HG03460 (cell line): Measurements from ENCODE around the gene TM4SF1.

Experiments
- ATAC-seq: cut with Tn5 transposase; IDR thresholded peaks from one replicate; pipeline ENCODE4 v1.9.1; 2021; ENCODE audit not compliant: unreplicated experiment

TM4SF1 gene

GRCh38 chr3:149375501-149376196, 1.8 kb downstream of the TM4SF1 start:
- no peak for ATAC-seq

- no peak for ATAC-seq
Observed at GRCh38 chr3:149374793-149375500, 2.5 kb downstream of the TM4SF1 start.

GRCh38 chr3:149374391-149374790, 3.1 kb downstream of the TM4SF1 start:
- ATAC-seq = no peak

DNA sequence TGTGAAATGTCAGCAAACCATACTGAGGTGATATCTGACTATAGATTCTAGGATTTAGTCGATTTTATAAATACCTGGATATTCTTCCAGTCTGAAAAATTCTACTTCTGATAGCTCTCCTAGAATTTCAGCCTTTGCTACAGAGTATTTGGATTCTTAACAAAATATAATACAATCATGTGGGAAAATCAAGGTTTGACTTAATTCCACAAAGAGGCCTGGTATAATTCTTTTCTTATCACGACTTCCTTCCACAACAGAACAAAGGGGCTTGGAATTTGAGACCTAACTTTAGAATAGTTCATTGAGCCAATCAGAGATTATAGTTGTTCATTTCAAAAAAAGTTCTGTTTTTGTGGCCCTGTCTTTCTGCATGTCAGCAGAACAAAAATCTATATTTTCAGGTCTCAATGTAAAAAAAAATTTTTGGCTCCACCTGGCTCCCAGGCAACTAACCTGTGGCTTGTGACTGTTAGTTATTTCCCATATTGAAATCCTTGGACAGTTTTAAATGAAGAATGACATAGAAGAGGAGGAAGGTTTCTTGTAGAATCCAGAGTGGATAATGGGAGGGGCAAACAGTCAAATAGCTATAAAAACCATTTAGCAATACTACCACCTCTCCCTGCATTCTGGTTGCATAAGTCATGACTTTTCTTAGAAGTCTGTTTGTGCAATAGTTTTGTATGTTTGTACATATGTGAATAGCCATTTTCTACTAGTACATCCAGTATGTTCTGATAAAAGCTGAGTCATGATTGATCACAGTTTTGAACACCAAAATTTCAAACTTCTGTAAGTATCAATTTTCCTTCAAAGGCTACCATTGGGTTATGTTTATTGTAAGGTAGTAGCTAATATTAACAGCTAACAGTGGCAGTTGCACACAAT, 4.0 kb downstream of the TM4SF1 start:
- ATAC-seq = no peak

DNA sequence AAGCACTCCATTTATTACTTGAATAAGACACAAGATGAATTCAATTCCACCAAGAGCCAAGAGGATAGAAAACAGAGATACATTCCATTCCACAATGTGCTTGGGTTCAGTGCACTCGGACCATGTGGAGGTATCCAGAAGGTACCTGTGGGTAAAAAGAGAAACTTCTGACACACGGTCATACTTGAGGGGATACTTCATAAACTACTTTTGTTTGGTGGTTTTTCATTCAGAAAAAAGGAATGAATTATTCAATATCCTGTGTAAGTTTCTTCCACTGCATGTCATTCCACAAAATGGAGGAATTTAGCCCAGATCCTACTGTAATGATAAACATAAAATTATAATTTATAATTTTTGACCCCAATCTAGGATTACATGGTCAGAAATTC, 5.7 kb downstream of the TM4SF1 start:
- no peak for ATAC-seq

DNA sequence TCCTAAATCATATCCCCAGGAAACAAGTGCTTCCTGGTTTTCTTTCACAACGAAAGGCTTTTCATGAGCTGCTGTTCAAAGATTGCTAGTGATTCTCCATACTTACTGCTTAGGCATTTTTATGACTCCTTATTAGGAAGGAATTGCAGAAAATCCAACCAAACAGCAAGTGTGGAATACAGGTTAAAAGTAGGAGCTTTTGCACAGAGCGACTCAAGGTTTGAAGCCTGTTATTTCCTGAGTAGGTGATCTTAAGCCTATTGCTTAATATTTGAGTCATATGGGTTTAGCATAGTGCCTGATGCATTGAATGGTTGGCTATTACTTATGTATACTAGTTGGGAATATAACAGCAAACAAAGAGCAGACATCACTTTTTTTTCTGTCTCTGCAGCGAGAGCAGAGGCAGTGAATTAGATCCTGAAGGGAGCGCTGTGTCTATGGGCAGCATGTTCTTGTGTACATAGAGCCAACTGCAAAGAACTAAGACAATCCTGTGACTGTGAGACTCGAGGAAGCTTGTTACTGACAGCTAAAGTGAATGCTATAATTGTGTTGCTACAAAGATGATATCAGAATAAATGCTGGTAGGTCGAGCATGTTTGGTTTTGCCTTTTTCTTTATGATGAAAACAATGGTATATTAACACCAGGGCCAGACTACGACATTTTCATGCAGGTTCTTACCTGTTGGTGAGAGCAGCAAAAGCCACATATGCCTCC, 6.3 kb downstream of the TM4SF1 start:
- no peak for ATAC-seq

- no peak for ATAC-seq
Observed at GRCh38 chr3:149369991-149370866, 7.2 kb downstream of the TM4SF1 start.

DNA sequence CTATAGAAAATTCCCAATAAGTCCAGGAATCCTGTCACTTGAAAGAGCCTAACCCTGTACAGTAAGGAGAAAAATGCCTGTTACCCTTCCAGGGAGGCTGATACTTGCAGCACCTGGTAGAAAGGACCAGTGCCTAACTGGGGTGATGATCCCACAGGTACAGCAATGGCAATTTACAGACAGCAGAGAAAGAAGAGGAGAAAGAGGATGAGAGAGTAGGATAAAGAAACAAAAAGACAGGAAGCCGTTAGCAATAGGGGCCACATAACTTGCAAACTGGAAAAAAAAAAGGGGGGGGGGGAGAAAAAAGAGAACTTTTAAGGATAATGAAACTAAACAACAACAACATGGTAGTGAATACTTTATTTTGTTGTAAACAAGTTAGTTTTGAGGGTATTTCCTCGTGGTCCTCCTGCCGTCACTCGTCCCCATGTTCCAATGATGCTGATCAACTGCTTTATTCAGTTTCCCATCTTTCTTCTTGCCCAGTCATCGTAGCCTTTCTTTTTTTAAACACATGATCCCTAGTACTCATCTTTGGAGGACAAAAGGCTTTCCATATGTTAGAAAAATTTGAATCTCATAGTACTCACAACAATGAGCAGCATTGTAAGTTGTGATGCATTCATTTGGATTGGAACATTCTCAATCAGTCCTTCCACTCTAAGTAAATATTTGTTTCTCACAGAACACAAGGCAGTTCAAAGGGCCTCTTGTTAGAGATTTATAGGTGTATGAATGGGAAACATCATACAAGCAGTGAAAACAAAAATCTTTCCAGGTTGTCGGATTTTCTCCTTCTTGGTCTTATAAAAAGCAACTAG, 8.6 kb downstream of the TM4SF1 start:
- ATAC-seq = no peak

- no peak for ATAC-seq
Observed at GRCh38 chr3:149368201-149368673, 9.2 kb downstream of the TM4SF1 start.

GRCh38 chr3:149366941-149367840, 10.3 kb downstream of the TM4SF1 start:
- ATAC-seq = no peak

- ATAC-seq = no peak
Observed at GRCh38 chr3:149366031-149366430, 11.4 kb downstream of the TM4SF1 start.

- no peak for ATAC-seq
Observed at GRCh38 chr3:149364624-149365023, 12.8 kb downstream of the TM4SF1 start.

- no peak for ATAC-seq
Observed at GRCh38 chr3:149363053-149363452, 14.4 kb downstream of the TM4SF1 start.

- no peak for ATAC-seq
Observed at GRCh38 chr3:149362366-149362765, 15.1 kb downstream of the TM4SF1 start.

DNA sequence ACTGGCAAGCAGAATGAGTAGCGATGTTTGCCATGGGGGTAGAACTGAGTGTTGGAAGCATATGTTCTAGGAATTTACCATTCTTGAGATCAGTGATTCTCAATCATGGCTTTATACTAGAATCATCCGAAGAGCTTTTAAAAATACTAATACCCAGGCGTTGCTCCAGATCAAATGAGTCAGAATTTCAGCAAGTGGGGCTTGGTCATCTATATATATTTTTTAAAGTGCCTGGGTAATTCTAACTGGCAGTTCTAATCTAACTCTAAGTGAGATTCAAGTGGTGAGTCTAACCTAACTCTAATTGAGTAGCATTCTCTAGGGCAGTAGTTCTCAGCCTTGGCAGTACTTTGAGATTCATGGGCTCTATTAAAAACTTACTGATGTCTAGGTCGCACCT, 20.8 kb downstream of the TM4SF1 start:
- ATAC-seq = no peak

DNA sequence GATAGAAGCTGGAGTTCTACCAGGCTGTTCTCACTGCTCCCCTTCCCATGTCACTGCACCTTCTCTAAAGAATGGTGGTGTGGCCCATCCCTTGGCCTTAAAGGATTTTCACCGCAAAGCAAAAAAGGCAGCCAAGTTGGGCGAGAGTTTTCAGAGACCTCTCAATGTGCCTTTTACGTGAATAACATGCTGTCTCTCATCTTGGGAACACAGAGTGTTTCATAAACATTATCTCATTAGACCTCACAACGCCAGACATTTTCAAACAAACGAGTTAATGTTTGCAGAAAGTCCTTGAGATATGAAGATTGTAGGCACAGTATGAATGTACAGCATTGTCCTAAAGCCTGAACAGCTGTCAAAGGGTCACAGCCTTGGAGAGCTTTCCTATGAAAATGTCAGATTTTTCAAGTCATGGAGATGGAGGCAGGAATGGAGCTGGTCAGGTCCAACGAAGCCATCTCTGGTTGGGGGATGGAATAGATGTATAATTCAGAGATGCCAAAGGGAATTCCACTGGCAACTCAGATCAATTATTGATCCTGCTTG, 21.3 kb downstream of the TM4SF1 start:
- ATAC-seq = no peak

DNA sequence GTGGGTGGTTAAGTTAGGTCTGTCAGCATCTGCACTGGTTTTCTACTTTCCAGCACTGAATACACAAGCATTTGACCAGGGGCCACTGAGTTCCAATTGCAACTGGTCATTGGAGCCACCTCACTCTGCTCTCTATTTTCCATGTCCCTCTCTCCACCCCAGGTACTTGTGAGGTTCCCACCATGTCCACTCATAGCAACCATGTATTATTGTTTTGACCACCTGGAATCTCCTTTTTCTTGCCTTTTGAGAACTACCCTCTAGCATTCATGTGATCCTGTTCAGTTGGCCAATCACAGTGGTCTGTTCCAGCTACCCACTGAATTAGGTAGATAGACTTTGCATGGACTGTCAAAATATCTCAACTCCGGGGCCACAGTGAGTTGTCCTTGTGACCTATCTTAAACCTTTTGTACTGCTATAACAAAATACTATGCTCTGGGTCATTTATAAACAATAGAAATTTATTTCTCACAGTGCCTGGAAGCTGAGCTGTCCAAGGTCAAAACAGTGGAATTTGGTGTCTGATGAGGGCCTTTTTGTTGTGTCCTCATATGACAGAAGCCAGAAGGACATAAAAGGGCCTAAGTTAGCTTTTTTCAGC, 23.8 kb downstream of the TM4SF1 start:
- no peak for ATAC-seq
